Type B pancreatic cell (in vitro differentiated cells): ENCODE results near the gene TMEFF2. TPM values are rescaled to one million over a fixed set of nuclear protein-coding genes. Genes with fewer than 3 reads are reported as not detected.

Experiments
- DNase-seq: peaks from one replicate; pipeline ENCODE4 v3.0.0; 2021; ENCODE audit warnings: mixed read lengths; ENCODE audit not compliant: unreplicated experiment; ENCODE audit errors: extremely low spot score
- H3K27ac Mint-ChIP-seq: 2 replicates; pipeline ENCODE4 v1.8.0; 2021; ENCODE audit warnings: mild to moderate bottlenecking, mixed read lengths
- H3K27me3 Mint-ChIP-seq: 2 replicates; pipeline ENCODE4 v1.8.0; 2021; ENCODE audit warnings: mixed read lengths
- H3K36me3 Mint-ChIP-seq: 2 replicates; pipeline ENCODE4 v1.8.0; 2021; ENCODE audit warnings: mixed read lengths
- H3K4me1 Mint-ChIP-seq: one replicate; pipeline ENCODE4 v1.8.0; 2021; ENCODE audit warnings: mixed read lengths; ENCODE audit not compliant: unreplicated experiment
- H3K4me3 Mint-ChIP-seq: 2 replicates; pipeline ENCODE4 v1.8.0; 2021; ENCODE audit warnings: mild to moderate bottlenecking, mixed read lengths
- H3K9me3 Mint-ChIP-seq: 2 replicates; pipeline ENCODE4 v1.8.0; 2021; ENCODE audit warnings: mixed read lengths
- total RNA-seq: library from RNA; stranded (reverse); gene quantifications from 2 replicates; pipeline ENCODE4 v1.2.1, GENCODE V29; 2021; ENCODE audit warnings: low replicate concordance
- TF ChIP-seq, protein P1 (sequence below): fragments of 200-600 bp; sonication (generic); conservative IDR thresholded peaks from 2 replicates; pipeline ENCODE4 v1.5.0; 2021; ENCODE audit warnings: antibody characterized with exemption, mild to moderate bottlenecking

Gene TMEFF2
- total RNA-seq, 1 donor from 2014 or later: 10.7 TPM

DNA sequence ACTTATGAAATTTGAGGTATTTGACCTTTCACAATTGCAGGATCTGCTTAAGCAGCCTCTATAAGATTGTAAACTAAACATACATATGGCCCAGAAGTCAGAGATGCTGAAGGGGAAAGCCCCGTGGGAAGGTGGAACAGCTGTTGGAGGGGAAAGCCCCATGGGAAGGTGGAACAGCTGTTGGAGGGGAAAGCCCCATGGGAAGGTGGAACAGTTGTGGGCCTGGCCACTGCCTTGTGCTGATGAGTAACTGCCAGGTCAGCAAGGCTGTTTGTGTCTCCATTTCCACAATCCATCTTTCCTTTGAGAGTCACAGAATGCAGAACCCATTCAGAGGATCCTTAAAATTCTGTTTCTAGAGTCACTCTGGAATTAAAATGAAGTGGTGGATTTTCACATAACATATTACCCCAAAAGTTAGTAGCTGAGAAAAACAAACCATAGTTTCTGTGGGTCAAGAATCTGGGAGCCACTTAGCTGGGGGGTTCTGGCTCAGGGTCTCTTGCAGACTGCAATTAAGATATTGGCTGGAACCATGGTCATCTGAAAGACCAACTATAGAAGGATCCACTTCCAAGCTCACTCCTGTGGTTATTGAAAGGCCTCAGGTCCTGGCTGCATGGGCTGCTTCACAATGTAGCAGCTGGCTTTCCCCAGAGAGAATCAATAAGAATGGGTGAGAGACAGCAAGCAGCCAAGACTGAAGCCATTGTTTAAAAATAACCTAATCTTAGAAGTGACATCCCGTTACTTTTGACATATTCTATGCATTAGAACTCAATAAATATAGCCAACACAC is 261.2 kb downstream of the TMEFF2 start:
- Mint-ChIP-seq H3K36me3 (no peaks in the 10 kb centered on the region), H3K27me3 (no peaks in the 10 kb centered on the region), H3K27ac (no peak overlapping the region), H3K4me3 (no peak overlapping the region), H3K9me3 (no peaks in the 10 kb centered on the region), H3K4me1 (no peaks in the 10 kb centered on the region)
- TF ChIP-seq, protein P1, sequence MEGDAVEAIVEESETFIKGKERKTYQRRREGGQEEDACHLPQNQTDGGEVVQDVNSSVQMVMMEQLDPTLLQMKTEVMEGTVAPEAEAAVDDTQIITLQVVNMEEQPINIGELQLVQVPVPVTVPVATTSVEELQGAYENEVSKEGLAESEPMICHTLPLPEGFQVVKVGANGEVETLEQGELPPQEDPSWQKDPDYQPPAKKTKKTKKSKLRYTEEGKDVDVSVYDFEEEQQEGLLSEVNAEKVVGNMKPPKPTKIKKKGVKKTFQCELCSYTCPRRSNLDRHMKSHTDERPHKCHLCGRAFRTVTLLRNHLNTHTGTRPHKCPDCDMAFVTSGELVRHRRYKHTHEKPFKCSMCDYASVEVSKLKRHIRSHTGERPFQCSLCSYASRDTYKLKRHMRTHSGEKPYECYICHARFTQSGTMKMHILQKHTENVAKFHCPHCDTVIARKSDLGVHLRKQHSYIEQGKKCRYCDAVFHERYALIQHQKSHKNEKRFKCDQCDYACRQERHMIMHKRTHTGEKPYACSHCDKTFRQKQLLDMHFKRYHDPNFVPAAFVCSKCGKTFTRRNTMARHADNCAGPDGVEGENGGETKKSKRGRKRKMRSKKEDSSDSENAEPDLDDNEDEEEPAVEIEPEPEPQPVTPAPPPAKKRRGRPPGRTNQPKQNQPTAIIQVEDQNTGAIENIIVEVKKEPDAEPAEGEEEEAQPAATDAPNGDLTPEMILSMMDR: no peak
- DNase-seq: no peak

DNA sequence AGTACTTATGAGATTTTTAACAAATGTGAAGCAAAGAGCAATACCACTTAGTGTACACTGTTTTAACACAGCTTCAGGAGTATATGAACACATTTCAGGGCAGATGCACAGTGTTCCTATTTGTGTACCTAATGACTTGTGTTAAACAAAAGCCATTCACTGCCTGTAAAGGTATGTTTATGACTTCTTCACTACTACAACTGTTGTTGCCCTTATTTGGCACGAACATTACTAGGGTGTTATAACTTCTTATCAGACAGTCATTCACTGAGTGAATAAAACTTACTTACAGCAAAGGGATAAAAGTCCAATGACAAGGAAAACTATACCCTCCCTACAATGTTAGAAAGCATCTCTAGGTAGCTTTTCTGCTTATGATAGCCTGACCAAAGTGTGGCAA is 262.4 kb downstream of the TMEFF2 start:
- DNase-seq: no peak
- H3K36me3 Mint-ChIP-seq: no peaks in the 10 kb centered on the region
- TF ChIP-seq, protein P1: no peak
- H3K27me3 Mint-ChIP-seq: no peaks in the 10 kb centered on the region
- H3K27ac Mint-ChIP-seq: no peak overlapping the region
- H3K9me3 Mint-ChIP-seq: no peaks in the 10 kb centered on the region
- peaks cover 10% of the 10 kb centered on the region for H3K4me1 Mint-ChIP-seq
- no peak overlapping the region for H3K4me3 Mint-ChIP-seq

DNA sequence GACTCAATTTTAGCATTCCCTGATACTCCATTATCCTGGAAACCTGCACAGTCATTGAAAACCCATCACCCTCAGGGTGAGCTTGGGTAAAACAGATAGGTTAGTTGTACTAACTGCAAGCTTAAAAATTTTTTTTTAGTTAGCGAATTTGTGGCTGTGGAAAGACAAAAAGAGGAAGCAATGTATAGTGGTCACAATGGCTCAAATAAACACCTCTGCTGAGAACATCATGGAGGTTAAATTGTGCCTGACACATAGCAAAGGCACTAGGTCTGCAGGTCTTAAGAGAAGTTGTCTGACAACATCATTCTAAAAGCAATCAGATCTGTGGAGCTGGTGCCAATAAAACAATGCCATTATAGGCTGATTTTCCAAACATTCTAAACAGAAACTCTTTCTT is 263.4 kb downstream of the TMEFF2 start:
- TF ChIP-seq, protein P1: no peak
- no peak overlapping the region for H3K27ac Mint-ChIP-seq
- peaks cover 10% of the 10 kb centered on the region for H3K4me1 Mint-ChIP-seq
- H3K4me3 Mint-ChIP-seq: no peak overlapping the region
- DNase-seq: no peak
- no peaks in the 10 kb centered on the region for H3K36me3 Mint-ChIP-seq
- H3K27me3 Mint-ChIP-seq: no peaks in the 10 kb centered on the region
- H3K9me3 Mint-ChIP-seq: no peaks in the 10 kb centered on the region

DNA sequence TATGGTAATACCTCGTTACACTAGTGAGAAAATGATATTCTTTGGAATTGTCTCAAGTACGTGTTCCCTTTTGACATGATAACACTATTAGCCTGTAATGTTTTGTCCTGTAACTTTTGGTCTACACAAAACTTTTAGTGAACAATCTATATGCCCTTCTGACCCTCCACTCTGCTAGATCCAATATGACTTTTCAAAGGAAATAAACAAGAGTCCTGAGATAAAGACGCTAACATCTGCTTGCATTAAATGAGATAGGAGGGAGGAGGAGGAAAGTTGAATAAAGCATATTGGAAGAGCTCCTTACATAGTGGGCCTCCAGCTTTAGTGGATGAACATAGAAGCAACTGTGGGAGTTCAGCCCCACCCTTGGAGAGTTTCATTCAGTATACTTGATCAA is 264.5 kb downstream of the TMEFF2 start:
- H3K4me1 Mint-ChIP-seq: peaks cover 10% of the 10 kb centered on the region
- H3K36me3 Mint-ChIP-seq: no peaks in the 10 kb centered on the region
- no peak overlapping the region for H3K4me3 Mint-ChIP-seq
- no peaks in the 10 kb centered on the region for H3K9me3 Mint-ChIP-seq
- DNase-seq: no peak
- H3K27ac Mint-ChIP-seq: no peak overlapping the region
- TF ChIP-seq, protein P1: no peak
- no peaks in the 10 kb centered on the region for H3K27me3 Mint-ChIP-seq

DNA sequence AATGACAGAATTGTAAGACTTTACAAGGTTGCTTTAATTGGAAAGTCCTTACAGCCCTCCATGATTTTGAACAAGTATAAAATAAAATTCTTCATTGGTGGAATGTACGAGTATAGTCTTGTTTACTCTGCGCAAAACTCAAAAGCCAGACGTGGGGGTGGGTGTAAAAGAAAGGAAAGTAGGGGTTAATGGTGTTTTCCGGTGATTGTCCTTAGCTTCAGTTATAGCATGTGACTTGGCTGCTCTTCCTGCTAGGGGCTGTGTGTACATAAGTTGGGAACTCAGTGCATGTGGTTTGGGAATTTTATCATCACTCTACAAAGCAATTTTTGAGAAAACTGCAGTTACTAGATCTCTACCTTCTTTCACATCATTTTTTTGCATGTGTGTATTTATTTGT is 265.4 kb downstream of the TMEFF2 start:
- H3K4me1 Mint-ChIP-seq: peaks cover 10% of the 10 kb centered on the region
- no peak overlapping the region for H3K27ac Mint-ChIP-seq
- H3K9me3 Mint-ChIP-seq: no peaks in the 10 kb centered on the region
- H3K4me3 Mint-ChIP-seq: no peak overlapping the region
- TF ChIP-seq, protein P1: no peak
- no peaks in the 10 kb centered on the region for H3K36me3 Mint-ChIP-seq
- no peak for DNase-seq
- no peaks in the 10 kb centered on the region for H3K27me3 Mint-ChIP-seq
